Fibroblast of lung (primary cell): ENCODE measurements around the gene CYGB.

Experiments
- EZH2 ChIP-seq: IDR thresholded peaks from 2 replicates; pipeline ENCODE4 v1.5.1; 2012; ENCODE audit warnings: low read length, control low read depth, mild to moderate bottlenecking; ENCODE audit errors: missing control alignments
- TF ChIP-seq, protein P1 (sequence below), 2 donors: IDR thresholded peaks in 1 of 2; conservative IDR thresholded peaks in 1 of 2; 1 replicate in 1 of 2; 2 replicates in 1 of 2; pipeline ENCODE4 v1.5.1; 2011 to 2012; ENCODE audit warnings: low read length in 2 of 2, control low read depth in 1 of 2, inconsistent platforms in 1 of 2, low read depth in 1 of 2, mild to moderate bottlenecking in 1 of 2

- TF ChIP-seq, protein P1, sequence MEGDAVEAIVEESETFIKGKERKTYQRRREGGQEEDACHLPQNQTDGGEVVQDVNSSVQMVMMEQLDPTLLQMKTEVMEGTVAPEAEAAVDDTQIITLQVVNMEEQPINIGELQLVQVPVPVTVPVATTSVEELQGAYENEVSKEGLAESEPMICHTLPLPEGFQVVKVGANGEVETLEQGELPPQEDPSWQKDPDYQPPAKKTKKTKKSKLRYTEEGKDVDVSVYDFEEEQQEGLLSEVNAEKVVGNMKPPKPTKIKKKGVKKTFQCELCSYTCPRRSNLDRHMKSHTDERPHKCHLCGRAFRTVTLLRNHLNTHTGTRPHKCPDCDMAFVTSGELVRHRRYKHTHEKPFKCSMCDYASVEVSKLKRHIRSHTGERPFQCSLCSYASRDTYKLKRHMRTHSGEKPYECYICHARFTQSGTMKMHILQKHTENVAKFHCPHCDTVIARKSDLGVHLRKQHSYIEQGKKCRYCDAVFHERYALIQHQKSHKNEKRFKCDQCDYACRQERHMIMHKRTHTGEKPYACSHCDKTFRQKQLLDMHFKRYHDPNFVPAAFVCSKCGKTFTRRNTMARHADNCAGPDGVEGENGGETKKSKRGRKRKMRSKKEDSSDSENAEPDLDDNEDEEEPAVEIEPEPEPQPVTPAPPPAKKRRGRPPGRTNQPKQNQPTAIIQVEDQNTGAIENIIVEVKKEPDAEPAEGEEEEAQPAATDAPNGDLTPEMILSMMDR (conservative IDR thresholded peaks at IDR 0.05 in 1 of 2, IDR thresholded peaks at IDR 0.05 in 1 of 2; ENCODE audit: low read depth in 1 of 2, low read length in 2 of 2) = no peak
- no peak for TF ChIP-seq EZH2
Measured at GRCh38 chr17:76492989-76493501, 44.5 kb downstream of the CYGB start.
